KMS-11 (cell line): ENCODE data around the gene GRK6.

ENCODE experiments used
- H2AFZ ChIP-seq: fragments of 200-600 bp; sonication (generic); 2 replicates; pipeline ENCODE4 v1.6.1; 2016; ENCODE audit warnings: antibody characterized with exemption, mixed run types, low read depth
- H3K27ac ChIP-seq: fragments of 200-600 bp; sonication (generic); 2 replicates; pipeline ENCODE4 v1.6.1; 2016; ENCODE audit warnings: mild to moderate bottlenecking, mixed run types
- H3K27me3 ChIP-seq: fragments of 200-600 bp; sonication (generic); 2 replicates; pipeline ENCODE4 v1.6.1; 2017; ENCODE audit warnings: mild to moderate bottlenecking, low read depth, mixed run types, moderate library complexity; ENCODE audit not compliant: insufficient read depth
- H3K36me3 ChIP-seq: fragments of 200-600 bp; sonication (generic); 2 replicates; pipeline ENCODE4 v1.6.1; 2017; ENCODE audit warnings: mild to moderate bottlenecking, mixed run types; ENCODE audit not compliant: insufficient read depth
- H3K4me1 ChIP-seq: fragments of 200-600 bp; sonication (generic); 2 replicates; pipeline ENCODE4 v1.6.1; 2016; ENCODE audit warnings: mild to moderate bottlenecking, low read depth, mixed run types; ENCODE audit not compliant: poor library complexity, severe bottlenecking
- H3K4me2 ChIP-seq: fragments of 200-600 bp; sonication (generic); 2 replicates; pipeline ENCODE4 v1.7.0; 2016; ENCODE audit warnings: mild to moderate bottlenecking, mixed run types
- H3K4me3 ChIP-seq: fragments of 200-600 bp; sonication (generic); IDR thresholded peaks from 2 replicates; pipeline ENCODE4 v1.6.1; 2017; ENCODE audit warnings: low read depth, low read length, mixed read lengths; ENCODE audit not compliant: insufficient read depth
- H3K79me2 ChIP-seq: fragments of 200-600 bp; sonication (generic); 2 replicates; pipeline ENCODE4 v1.6.1; 2016; ENCODE audit warnings: low read depth, mixed run types; ENCODE audit not compliant: insufficient read depth
- H3K9ac ChIP-seq: fragments of 200-600 bp; sonication (generic); 2 replicates; pipeline ENCODE4 v1.6.1; 2016; ENCODE audit warnings: mild to moderate bottlenecking, mixed run types
- H4K20me1 ChIP-seq: fragments of 200-600 bp; sonication (generic); 2 replicates; pipeline ENCODE4 v1.6.1; 2016; ENCODE audit warnings: mild to moderate bottlenecking, mixed run types; ENCODE audit not compliant: insufficient read depth
- CTCF ChIP-seq: fragments of 200-600 bp; sonication (generic); conservative IDR thresholded peaks from 2 replicates; pipeline ENCODE4 v1.6.1; 2017; ENCODE audit warnings: low read depth, mild to moderate bottlenecking, antibody characterized with exemption, low read length, moderate library complexity, mixed read lengths

GRK6 gene

GRCh38 chr5:177477701-177478477 is 51.4 kb downstream of the GRK6 start:
- no peaks in the 10 kb centered on the region for H3K79me2 ChIP-seq
- no peaks in the 10 kb centered on the region for H4K20me1 ChIP-seq
- TF ChIP-seq CTCF: no peak
- H2AFZ ChIP-seq: no peak overlapping the region
- H3K27me3 ChIP-seq: no peaks in the 10 kb centered on the region
- no peaks in the 10 kb centered on the region for H3K4me1 ChIP-seq
- no peaks in the 10 kb centered on the region for H3K36me3 ChIP-seq
- no peak overlapping the region for H3K4me3 ChIP-seq
- H3K4me2 ChIP-seq: no peak overlapping the region
- no peak overlapping the region for H3K27ac ChIP-seq
- H3K9ac ChIP-seq: no peak overlapping the region

- Histone ChIP-seq H3K4me3 (no peak overlapping the region), H3K27ac (no peak overlapping the region), H3K4me1 (no peaks in the 10 kb centered on the region), H4K20me1 (no peaks in the 10 kb centered on the region), H3K79me2 (no peaks in the 10 kb centered on the region), H3K9ac (no peak overlapping the region), H3K36me3 (no peaks in the 10 kb centered on the region), H3K27me3 (no peaks in the 10 kb centered on the region), H2AFZ (no peak overlapping the region), H3K4me2 (no peak overlapping the region)
- TF ChIP-seq CTCF: no peak
These were observed 52.5 kb downstream of the GRK6 start for GRCh38 chr5:177478711-177479646.

DNA sequence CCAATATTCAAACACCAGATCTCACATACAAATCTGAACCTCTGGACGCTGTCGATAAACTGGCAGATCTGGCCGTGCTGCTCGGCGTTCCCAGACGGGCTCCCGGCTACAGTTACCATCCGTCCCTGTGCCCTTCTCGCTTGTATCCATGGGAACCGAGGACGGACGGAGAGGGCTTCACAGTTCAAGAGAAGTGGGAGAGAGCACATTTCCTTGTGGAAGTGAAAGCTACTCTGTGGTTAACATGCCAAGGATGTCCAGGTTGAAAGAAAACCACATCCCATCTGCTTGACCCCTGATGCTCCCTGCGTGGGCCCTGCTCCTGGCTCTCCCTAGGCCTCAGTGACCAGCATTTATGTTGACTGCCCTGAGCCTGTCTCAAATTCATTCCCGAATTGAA is 53.3 kb downstream of the GRK6 start:
- no peak overlapping the region for H3K27ac ChIP-seq
- H3K9ac ChIP-seq: no peak overlapping the region
- H3K27me3 ChIP-seq: no peaks in the 10 kb centered on the region
- no peak for TF ChIP-seq CTCF
- no peaks in the 10 kb centered on the region for H3K4me1 ChIP-seq
- no peak overlapping the region for H2AFZ ChIP-seq
- no peak overlapping the region for H3K4me3 ChIP-seq
- H4K20me1 ChIP-seq: no peaks in the 10 kb centered on the region
- H3K36me3 ChIP-seq: no peaks in the 10 kb centered on the region
- H3K79me2 ChIP-seq: no peaks in the 10 kb centered on the region
- no peak overlapping the region for H3K4me2 ChIP-seq

DNA sequence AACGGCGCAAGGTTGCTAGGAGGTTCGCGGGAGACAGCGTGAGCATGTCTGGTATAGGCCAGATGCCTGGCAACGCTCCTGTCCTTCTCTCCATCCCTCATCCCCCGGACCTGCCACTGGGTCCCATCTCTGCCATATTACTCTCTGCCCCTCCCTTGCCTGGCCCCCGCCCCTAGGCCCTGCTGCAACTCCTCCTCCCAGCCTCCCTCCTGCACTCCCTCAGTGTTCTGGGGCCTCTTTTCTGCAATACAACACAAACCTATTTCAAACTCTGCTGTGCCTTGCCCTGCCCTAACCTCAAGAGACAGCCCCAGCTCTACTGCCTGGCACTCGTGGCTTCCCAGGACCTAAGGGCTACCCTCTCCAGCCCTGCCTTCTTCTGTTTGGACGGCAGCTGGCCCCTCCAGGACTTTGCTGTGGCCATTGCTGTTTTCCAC is 55.9 kb downstream of the GRK6 start:
- H3K9ac ChIP-seq: no peak overlapping the region
- no peaks in the 10 kb centered on the region for H3K36me3 ChIP-seq
- H3K27me3 ChIP-seq: no peaks in the 10 kb centered on the region
- H3K4me3 ChIP-seq: no peak overlapping the region
- no peak overlapping the region for H3K27ac ChIP-seq
- no peak overlapping the region for H3K4me2 ChIP-seq
- no peaks in the 10 kb centered on the region for H3K4me1 ChIP-seq
- no peaks in the 10 kb centered on the region for H3K79me2 ChIP-seq
- no peaks in the 10 kb centered on the region for H4K20me1 ChIP-seq
- no peak for TF ChIP-seq CTCF
- H2AFZ ChIP-seq: no peak overlapping the region
